GM23338 (cell line): Measurements from ENCODE around the gene NEIL3. TPM values are rescaled to one million over a fixed set of nuclear protein-coding genes. Genes with fewer than 3 reads are reported as not detected.

Experiments used
- ATAC-seq: fragments of 200-7000 bp; cut with Tn5 transposase; 3 replicates; pipeline ENCODE4 v1.9.1; 2020
- DNase-seq: peaks from one replicate; pipeline ENCODE4 v3.0.0-alpha.2; 2015; ENCODE audit warnings: low spot score
- H2AFZ ChIP-seq: fragments of 200-600 bp; sonication (generic); 2 replicates; pipeline ENCODE4 v1.8.0; 2016; ENCODE audit warnings: antibody characterized with exemption, mild to moderate bottlenecking, moderate library complexity
- H3F3A ChIP-seq: fragments of 200-600 bp; sonication (generic); replicated peaks from 2 replicates; pipeline ENCODE4 v1.8.0; 2017; ENCODE audit warnings: antibody characterized with exemption, mixed run types, low read depth
- H3K27ac ChIP-seq: fragments of 200-600 bp; sonication (generic); 2 replicates; pipeline ENCODE4 v1.6.1; 2016; ENCODE audit warnings: low read depth
- H3K27me3 ChIP-seq: fragments of 200-600 bp; sonication (generic); 2 replicates; pipeline ENCODE4 v1.8.0; 2016; ENCODE audit warnings: mild to moderate bottlenecking, mixed run types, moderate library complexity; ENCODE audit not compliant: insufficient read depth
- H3K36me3 ChIP-seq: fragments of 200-600 bp; sonication (generic); 2 replicates; pipeline ENCODE4 v1.8.0; 2016; ENCODE audit warnings: mild to moderate bottlenecking; ENCODE audit not compliant: insufficient read depth
- H3K4me1 ChIP-seq: fragments of 200-600 bp; sonication (generic); 2 replicates; pipeline ENCODE4 v1.8.0; 2016; ENCODE audit warnings: mild to moderate bottlenecking, moderate library complexity; ENCODE audit not compliant: insufficient read depth
- H3K4me2 ChIP-seq: fragments of 200-600 bp; sonication (generic); 2 replicates; pipeline ENCODE4 v1.7.1; 2017; ENCODE audit warnings: mixed run types
- H3K4me3 ChIP-seq: fragments of 200-600 bp; sonication (generic); 2 replicates; pipeline ENCODE4 v1.6.1; 2016; ENCODE audit warnings: mixed run types
- H3K79me2 ChIP-seq: fragments of 200-600 bp; sonication (generic); replicated peaks from 2 replicates; pipeline ENCODE4 v1.8.0; 2017; ENCODE audit warnings: mild to moderate bottlenecking; ENCODE audit not compliant: insufficient read depth
- H3K9me2 ChIP-seq: fragments of 200-600 bp; sonication (generic); 2 replicates; pipeline ENCODE4 v1.8.0; 2017; ENCODE audit not compliant: insufficient read depth
- H4K20me1 ChIP-seq: fragments of 200-600 bp; sonication (generic); replicated peaks from 2 replicates; pipeline ENCODE4 v1.8.0; 2017; ENCODE audit warnings: mild to moderate bottlenecking; ENCODE audit not compliant: insufficient read depth
- H3K27ac Mint-ChIP-seq: 2 replicates; pipeline ENCODE4 v1.8.0; 2020; ENCODE audit warnings: inconsistent platforms, mild to moderate bottlenecking, moderate library complexity, mixed read lengths
- H3K27me3 Mint-ChIP-seq: 3 replicates; pipeline ENCODE4 v1.8.0; 2022; ENCODE audit warnings: low read depth, mild to moderate bottlenecking, moderate library complexity, mixed read lengths, inconsistent platforms; ENCODE audit not compliant: insufficient read depth, poor library complexity
- H3K36me3 Mint-ChIP-seq: 3 replicates; pipeline ENCODE4 v1.8.0; 2021; ENCODE audit warnings: low read depth, mild to moderate bottlenecking, inconsistent platforms, moderate library complexity, mixed read lengths
- H3K4me1 Mint-ChIP-seq: 3 replicates; pipeline ENCODE4 v1.8.0; 2020; ENCODE audit warnings: mild to moderate bottlenecking, inconsistent platforms, mixed read lengths
- H3K4me3 Mint-ChIP-seq: 3 replicates; pipeline ENCODE4 v1.8.0; 2021; ENCODE audit warnings: moderate library complexity, mild to moderate bottlenecking, inconsistent platforms, mixed read lengths
- H3K9me3 Mint-ChIP-seq: 3 replicates; pipeline ENCODE4 v1.8.0; 2020; ENCODE audit warnings: moderate library complexity, mild to moderate bottlenecking, inconsistent platforms, mixed read lengths
- CREB1 ChIP-seq: fragments of 250-450 bp; sonication (Bioruptor Pico); IDR thresholded peaks from 2 replicates; pipeline ENCODE4 v1.5.0; 2020; ENCODE audit warnings: low read depth, mild to moderate bottlenecking, moderate library complexity
- EZH2 ChIP-seq: fragments of 200-600 bp; sonication (generic); IDR thresholded peaks from one replicate; pipeline ENCODE4 v1.8.0; 2017; ENCODE audit warnings: antibody characterized with exemption, mild to moderate bottlenecking, low read depth; ENCODE audit not compliant: unreplicated experiment
- EZH2phosphoT487 ChIP-seq: fragments of 200-600 bp; sonication (generic); IDR thresholded peaks from one replicate; pipeline ENCODE4 v1.8.1; 2018; ENCODE audit warnings: antibody characterized with exemption; ENCODE audit not compliant: unreplicated experiment
- JUNB ChIP-seq: IDR thresholded peaks from one replicate; pipeline ENCODE4 v1.6.1; 2016; ENCODE audit warnings: antibody characterized with exemption; ENCODE audit not compliant: unreplicated experiment
- STAT1 ChIP-seq: IDR thresholded peaks from one replicate; pipeline ENCODE4 v1.6.1; 2016; ENCODE audit warnings: antibody characterized with exemption; ENCODE audit not compliant: unreplicated experiment
- ZNF331 ChIP-seq: fragments of 250-450 bp; sonication (Bioruptor Pico); IDR thresholded peaks from 2 replicates; pipeline ENCODE4 v1.5.0; 2020; ENCODE audit warnings: low read depth, mild to moderate bottlenecking, moderate library complexity
- polyA plus RNA-seq: library from polyadenylated mRNA; unstranded; fragments of >200 nt; fragmentation: Nextera tagmentation; extraction: Ambion mirVana; gene quantifications from 2 replicates; pipeline ENCODE4 v1.2.1, GENCODE V29; 2016
- total RNA-seq: library from RNA; depleted of rRNA; stranded (reverse); fragments of >200 nt; shearing (Covaris generic); gene quantifications from 2 replicates; pipeline ENCODE4 v1.2.3, GENCODE V29; 2014
- TF ChIP-seq, protein P1 (sequence below): IDR thresholded peaks from 2 replicates; pipeline ENCODE4 v1.6.1; 2016; ENCODE audit warnings: antibody characterized with exemption
- TF ChIP-seq, protein P2 (sequence below), 2 experiments: fragments of 200-600 bp in 1 of 2; sonication (generic) in 1 of 2; conservative IDR thresholded peaks; 2 replicates each; pipeline versions ENCODE4 v1.5.1 to v1.6.1; 2016 to 2017; ENCODE audit warnings: antibody characterized with exemption in 2 of 2, low read depth in 2 of 2, mild to moderate bottlenecking in 2 of 2, moderate library complexity in 1 of 2
- TF ChIP-seq, protein P3 (sequence below): IDR thresholded peaks from one replicate; pipeline ENCODE4 v1.6.1; 2018; ENCODE audit warnings: antibody characterized with exemption; ENCODE audit not compliant: unreplicated experiment

NEIL3 gene
- total and polyA plus RNA-seq, 2 experiments from 2014 or later: 11.8 to 15.4 TPM

DNA sequence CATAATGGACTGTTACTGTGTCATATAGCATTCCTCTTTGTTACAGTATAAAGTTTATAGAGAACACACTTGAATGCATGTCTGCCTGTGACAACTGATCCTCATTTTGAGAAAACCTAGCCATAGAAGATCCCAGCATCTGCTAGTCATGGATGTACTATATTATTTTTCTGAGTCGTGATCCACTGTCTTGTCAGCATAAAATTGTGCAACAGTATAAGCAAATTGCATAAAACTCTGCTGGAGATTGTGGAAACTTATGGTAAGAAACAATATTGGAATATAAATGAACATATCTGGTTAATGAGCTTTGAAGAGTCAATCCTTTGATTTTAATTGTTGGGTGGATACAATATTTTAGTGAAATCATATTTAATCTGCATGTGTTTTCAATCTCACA is 3.6 kb downstream of the NEIL3 start (continued):
- TF ChIP-seq, protein P1, sequence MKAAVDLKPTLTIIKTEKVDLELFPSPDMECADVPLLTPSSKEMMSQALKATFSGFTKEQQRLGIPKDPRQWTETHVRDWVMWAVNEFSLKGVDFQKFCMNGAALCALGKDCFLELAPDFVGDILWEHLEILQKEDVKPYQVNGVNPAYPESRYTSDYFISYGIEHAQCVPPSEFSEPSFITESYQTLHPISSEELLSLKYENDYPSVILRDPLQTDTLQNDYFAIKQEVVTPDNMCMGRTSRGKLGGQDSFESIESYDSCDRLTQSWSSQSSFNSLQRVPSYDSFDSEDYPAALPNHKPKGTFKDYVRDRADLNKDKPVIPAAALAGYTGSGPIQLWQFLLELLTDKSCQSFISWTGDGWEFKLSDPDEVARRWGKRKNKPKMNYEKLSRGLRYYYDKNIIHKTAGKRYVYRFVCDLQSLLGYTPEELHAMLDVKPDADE: no peak

DNA sequence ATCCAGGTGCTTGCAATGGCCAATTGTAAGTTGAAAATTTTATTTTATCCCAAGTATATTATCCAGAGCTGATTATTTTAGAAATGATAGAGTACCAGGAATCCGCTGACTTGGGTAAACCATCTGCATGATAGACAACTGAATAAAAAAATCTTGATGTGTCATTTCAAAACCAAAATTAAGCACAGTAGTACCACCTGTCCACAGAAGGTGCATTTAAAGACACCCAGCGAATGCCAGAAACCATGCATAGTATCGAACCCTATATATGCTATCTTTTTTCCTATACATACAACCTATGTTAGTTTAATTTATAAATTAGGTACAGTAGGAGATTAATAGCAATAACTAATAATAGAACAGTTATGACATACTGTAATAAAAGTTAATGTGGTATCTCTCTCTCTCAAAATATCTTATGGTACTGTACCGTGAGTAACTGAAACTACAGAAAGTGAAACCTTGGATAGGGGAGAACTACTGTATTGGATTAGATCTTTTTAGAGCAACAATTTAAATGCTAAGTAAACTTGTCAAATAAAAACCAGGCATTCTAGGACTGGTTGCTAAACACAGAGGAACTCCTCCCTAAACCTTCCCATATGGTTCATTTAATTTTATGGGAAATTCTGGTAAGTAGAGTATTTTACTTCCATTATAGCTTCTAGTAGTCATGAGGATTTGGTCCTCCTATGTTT is 6.2 kb downstream of the NEIL3 start:
- no peak for ATAC-seq
- no peak overlapping the region for H3K27ac Mint-ChIP-seq
- no peak overlapping the region for H3K4me2 ChIP-seq

DNA sequence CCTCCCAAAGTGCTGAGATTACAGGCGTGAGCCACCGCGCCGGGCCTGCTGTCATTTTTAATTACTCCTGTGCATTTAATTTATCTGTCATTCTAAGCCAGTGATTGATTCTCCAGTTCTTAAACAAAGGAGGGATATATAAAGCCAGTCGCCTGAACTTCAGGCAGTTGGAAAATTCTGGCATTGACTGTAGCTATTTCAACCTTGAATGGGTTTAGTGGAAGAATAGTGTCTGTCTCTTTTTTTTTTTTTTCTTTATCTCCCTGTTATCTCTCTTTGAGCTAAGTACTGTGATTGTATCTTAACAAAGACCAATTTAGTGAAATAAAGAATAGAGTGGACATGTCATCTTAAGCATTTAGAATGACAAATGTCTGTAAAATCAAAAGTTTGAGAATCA is 11.0 kb downstream of the NEIL3 start:
- no peaks in the 10 kb centered on the region for H3K27me3 Mint-ChIP-seq
- no peak for DNase-seq
- Histone ChIP-seq H3K27me3 (no peaks in the 10 kb centered on the region), H3K36me3 (no peaks in the 10 kb centered on the region), H4K20me1 (no peaks in the 10 kb centered on the region; the same call in 1 of the 2 replicates), H3K79me2 (peaks cover 46% of the 10 kb centered on the region), H3K4me1 (no peaks in the 10 kb centered on the region), H2AFZ (no peak overlapping the region), H3F3A (no peaks in the 10 kb centered on the region), H3K4me3 (no peak overlapping the region), H3K9me2 (no peaks in the 10 kb centered on the region), H3K27ac (no peak overlapping the region), H3K4me2 (no peak overlapping the region)
- peaks cover 12% of the 10 kb centered on the region; the same call in 2 of the 3 replicates for H3K4me1 Mint-ChIP-seq
- no peak overlapping the region for H3K27ac Mint-ChIP-seq
- H3K9me3 Mint-ChIP-seq: no peaks in the 10 kb centered on the region
- H3K4me3 Mint-ChIP-seq: no peak overlapping the region
- peaks cover 10% of the 10 kb centered on the region; the same call in 2 of the 3 replicates for H3K36me3 Mint-ChIP-seq
- ATAC-seq: no peak
- TF ChIP-seq, protein P2, sequence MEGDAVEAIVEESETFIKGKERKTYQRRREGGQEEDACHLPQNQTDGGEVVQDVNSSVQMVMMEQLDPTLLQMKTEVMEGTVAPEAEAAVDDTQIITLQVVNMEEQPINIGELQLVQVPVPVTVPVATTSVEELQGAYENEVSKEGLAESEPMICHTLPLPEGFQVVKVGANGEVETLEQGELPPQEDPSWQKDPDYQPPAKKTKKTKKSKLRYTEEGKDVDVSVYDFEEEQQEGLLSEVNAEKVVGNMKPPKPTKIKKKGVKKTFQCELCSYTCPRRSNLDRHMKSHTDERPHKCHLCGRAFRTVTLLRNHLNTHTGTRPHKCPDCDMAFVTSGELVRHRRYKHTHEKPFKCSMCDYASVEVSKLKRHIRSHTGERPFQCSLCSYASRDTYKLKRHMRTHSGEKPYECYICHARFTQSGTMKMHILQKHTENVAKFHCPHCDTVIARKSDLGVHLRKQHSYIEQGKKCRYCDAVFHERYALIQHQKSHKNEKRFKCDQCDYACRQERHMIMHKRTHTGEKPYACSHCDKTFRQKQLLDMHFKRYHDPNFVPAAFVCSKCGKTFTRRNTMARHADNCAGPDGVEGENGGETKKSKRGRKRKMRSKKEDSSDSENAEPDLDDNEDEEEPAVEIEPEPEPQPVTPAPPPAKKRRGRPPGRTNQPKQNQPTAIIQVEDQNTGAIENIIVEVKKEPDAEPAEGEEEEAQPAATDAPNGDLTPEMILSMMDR (conservative IDR thresholded peaks at IDR 0.05; ENCODE audit: low read depth in 2 of 2): no peak
- TF ChIP-seq, protein P1: no peak
- TF ChIP-seq EZH2 (no peak), EZH2phosphoT487 (no peak), STAT1 (no peak), CREB1 (no peak), JUNB (no peak), ZNF331 (CRISPR knock-in tag) (no peak)
- TF ChIP-seq, protein P3, sequence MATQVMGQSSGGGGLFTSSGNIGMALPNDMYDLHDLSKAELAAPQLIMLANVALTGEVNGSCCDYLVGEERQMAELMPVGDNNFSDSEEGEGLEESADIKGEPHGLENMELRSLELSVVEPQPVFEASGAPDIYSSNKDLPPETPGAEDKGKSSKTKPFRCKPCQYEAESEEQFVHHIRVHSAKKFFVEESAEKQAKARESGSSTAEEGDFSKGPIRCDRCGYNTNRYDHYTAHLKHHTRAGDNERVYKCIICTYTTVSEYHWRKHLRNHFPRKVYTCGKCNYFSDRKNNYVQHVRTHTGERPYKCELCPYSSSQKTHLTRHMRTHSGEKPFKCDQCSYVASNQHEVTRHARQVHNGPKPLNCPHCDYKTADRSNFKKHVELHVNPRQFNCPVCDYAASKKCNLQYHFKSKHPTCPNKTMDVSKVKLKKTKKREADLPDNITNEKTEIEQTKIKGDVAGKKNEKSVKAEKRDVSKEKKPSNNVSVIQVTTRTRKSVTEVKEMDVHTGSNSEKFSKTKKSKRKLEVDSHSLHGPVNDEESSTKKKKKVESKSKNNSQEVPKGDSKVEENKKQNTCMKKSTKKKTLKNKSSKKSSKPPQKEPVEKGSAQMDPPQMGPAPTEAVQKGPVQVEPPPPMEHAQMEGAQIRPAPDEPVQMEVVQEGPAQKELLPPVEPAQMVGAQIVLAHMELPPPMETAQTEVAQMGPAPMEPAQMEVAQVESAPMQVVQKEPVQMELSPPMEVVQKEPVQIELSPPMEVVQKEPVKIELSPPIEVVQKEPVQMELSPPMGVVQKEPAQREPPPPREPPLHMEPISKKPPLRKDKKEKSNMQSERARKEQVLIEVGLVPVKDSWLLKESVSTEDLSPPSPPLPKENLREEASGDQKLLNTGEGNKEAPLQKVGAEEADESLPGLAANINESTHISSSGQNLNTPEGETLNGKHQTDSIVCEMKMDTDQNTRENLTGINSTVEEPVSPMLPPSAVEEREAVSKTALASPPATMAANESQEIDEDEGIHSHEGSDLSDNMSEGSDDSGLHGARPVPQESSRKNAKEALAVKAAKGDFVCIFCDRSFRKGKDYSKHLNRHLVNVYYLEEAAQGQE: no peak

More for the DNA sequence above, 6.2 kb downstream of the NEIL3 start:
- Histone ChIP-seq H3K4me1 (peaks cover under 1% of the 10 kb centered on the region; the same call in 1 of the 2 replicates), H3F3A (no peaks in the 10 kb centered on the region), H3K27me3 (no peaks in the 10 kb centered on the region), H3K4me3 (no peak overlapping the region), H3K27ac (no peak overlapping the region), H3K9me2 (no peaks in the 10 kb centered on the region), H3K36me3 (no peaks in the 10 kb centered on the region), H2AFZ (no peak overlapping the region), H4K20me1 (no peaks in the 10 kb centered on the region; the same call in 1 of the 2 replicates), H3K79me2 (peaks cover 51% of the 10 kb centered on the region)
- Mint-ChIP-seq H3K9me3 (no peaks in the 10 kb centered on the region), H3K4me1 (peaks cover 12% of the 10 kb centered on the region; the same call in 2 of the 3 replicates), H3K36me3 (peaks cover 4% of the 10 kb centered on the region; the same call in 1 of the 3 replicates), H3K4me3 (no peak overlapping the region), H3K27me3 (no peaks in the 10 kb centered on the region)
- TF ChIP-seq EZH2: no peak
- no peak for DNase-seq
